ENCODE results near the gene TTC14.
"Not testable (repeated sequence)": the region's sequence is repeated elsewhere in the genome, so short reads cannot be mapped to it uniquely, and the experiment has no call there.

The TTC14 gene

DNA sequence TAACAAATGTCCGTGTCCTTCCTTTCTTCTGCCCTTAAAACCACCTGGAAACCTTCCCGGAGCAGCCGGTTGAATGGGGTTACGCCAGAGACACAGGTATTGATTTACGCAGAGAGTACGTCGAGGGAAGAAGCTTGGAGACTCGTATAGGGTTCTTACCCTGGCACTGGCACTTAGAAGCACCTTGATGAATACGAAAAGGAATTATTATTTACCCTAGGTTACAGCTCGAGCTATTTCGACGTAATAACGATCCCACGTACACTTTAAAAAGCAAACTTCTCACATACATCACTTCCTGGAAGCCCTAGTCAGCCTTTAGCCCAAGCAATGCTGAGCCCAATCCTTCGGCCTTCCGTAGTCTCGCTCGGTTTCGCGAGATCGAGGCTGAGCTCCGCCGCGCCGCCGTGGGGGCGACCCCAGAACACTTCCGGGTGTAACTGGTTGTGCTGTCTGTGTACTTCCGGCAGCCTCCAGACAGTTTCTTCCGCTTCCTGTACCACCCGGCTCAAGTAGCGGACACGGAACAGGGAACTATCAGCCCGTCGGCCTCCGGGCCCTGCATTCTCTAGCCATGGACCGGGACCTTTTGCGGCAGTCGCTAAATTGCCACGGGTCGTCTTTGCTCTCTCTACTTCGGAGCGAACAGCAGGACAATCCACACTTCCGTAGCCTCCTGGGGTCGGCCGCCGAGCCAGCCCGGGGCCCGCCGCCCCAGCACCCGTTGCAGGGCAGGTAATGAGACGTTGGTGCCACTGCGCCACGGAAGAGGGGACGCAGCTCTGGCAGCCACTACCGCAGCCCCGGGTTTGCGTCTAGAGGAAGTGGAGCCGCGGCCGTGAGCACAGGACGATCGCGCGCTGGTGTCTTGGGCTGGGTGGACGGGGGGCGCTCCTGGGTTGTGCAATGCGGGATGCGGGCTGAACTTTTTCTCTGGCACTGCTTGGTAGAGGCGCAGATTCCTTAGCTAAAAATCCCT is at the start of gene TTC14:
TTC14 (plus strand) TSS at position 476 of the 979 bp plus-strand sequence; CDS start at position 575, 99 bp downstream.
- peak within 1 kb of the TSS; percentile 26; the same call in 1 of the 2 replicates for H3K27ac ChIP-seq (ENCODE audit: low read depth, low read length)
- peak within 1 kb of the TSS; percentile 87 for H3K9ac ChIP-seq (ENCODE audit: low read length)
- no peaks in the 10 kb centered on the region for H3K4me1 ChIP-seq (ENCODE audit: control insufficient read depth, insufficient read depth, low read length)
- no peaks in the 10 kb centered on the region for H3K9me3 ChIP-seq (ENCODE audit: control insufficient read depth, insufficient read depth, low read depth, low read length)
- peaks cover 16% of the 10 kb centered on the region for H3K27me3 ChIP-seq (ENCODE audit: control insufficient read depth, insufficient read depth, low read length)
- H3K4me3 ChIP-seq (ENCODE audit: low read depth, low read length) = peak within 1 kb of the TSS; percentile 70
- H3K36me3 ChIP-seq (ENCODE audit: control insufficient read depth, insufficient read depth, low read length) = peaks cover 33% of the 10 kb centered on the region

DNA sequence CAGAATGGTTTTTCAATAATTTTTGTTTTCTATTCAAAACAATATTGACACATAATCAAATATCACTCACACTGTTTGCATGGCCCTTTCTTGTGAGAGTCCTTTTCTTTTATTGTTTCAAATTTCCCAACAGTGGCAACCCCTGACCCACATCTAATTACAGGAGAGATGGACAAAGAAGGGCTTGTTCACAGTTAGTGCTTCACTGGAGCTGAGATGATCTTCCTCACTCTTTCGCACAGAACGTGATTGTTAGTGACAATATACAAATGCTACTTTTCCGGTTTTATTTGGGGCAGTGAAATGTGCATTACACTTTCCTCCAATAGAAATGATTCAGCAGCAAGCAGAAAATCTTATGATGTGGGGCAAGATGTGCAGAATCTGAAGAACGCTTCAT is 38.6 kb upstream of the TTC14 start:
- Histone ChIP-seq H3K4me3 (ENCODE audit: low read depth, low read length) (no peak overlapping the region), H3K9me3 (ENCODE audit: control insufficient read depth, insufficient read depth, low read depth, low read length) (peaks cover 8% of the 10 kb centered on the region; the same call in 1 of the 2 replicates), H3K27me3 (ENCODE audit: control insufficient read depth, insufficient read depth, low read length) (no peaks in the 10 kb centered on the region), H3K9ac (ENCODE audit: low read length) (no peak overlapping the region), H3K36me3 (ENCODE audit: control insufficient read depth, insufficient read depth, low read length) (no peaks in the 10 kb centered on the region), H3K4me1 (ENCODE audit: control insufficient read depth, insufficient read depth, low read length) (no peaks in the 10 kb centered on the region), H3K27ac (ENCODE audit: low read depth, low read length) (no peak overlapping the region)

DNA sequence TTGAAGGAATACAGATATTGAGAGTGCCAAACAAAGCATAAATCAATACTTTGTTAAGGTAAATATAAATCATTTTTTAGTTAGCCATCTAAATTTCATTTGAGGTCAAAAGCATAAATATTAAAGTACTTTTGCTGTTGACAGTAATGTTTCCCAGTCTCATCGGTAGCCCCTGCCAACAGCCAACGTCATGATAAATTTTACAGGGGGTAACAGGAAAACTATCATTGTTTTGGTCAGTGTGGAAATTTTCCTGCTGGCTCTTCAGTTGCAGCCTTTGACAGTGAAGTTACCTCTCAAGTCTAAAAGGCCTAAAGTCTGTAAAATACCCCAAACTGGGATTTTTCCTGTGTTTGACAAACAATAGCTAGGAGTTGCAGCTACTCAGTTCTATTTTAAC is 37.3 kb upstream of the TTC14 start:
- no peak overlapping the region for H3K9ac ChIP-seq (ENCODE audit: low read length)
- H3K4me3 ChIP-seq (ENCODE audit: low read depth, low read length) = no peak overlapping the region

DNA sequence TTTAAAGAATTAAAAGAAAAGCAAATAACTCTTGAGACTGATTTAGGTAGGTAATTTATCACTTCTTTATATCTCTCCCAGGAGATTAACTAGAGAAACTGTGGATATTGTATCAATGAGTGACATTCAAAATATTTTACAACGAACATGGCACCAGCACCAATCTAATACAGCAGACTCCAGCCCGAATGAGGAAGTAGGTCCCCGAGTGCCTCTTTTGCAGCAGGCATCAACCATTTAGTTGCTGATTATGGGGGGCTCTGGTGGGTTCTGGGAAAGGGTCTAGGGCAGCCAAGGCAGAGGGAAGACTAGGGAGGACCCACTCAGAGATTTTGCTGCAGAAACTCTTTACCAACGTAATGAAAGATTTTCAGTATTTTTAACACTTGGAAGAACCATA is 31.7 kb upstream of the TTC14 start:
- Histone ChIP-seq H3K27ac (ENCODE audit: low read depth, low read length) (no peak overlapping the region), H3K9ac (ENCODE audit: low read length) (no peak overlapping the region), H3K4me3 (ENCODE audit: low read depth, low read length) (no peak overlapping the region)

More for the DNA sequence above, 37.3 kb upstream of the TTC14 start:
- no peaks in the 10 kb centered on the region for H3K4me1 ChIP-seq (ENCODE audit: control insufficient read depth, insufficient read depth, low read length)
- H3K36me3 ChIP-seq (ENCODE audit: control insufficient read depth, insufficient read depth, low read length) = no peaks in the 10 kb centered on the region
- peaks cover 7% of the 10 kb centered on the region; the same call in 1 of the 2 replicates for H3K9me3 ChIP-seq (ENCODE audit: control insufficient read depth, insufficient read depth, low read depth, low read length)
- H3K27ac ChIP-seq (ENCODE audit: low read depth, low read length) = no peak overlapping the region
- no peaks in the 10 kb centered on the region for H3K27me3 ChIP-seq (ENCODE audit: control insufficient read depth, insufficient read depth, low read length)

DNA sequence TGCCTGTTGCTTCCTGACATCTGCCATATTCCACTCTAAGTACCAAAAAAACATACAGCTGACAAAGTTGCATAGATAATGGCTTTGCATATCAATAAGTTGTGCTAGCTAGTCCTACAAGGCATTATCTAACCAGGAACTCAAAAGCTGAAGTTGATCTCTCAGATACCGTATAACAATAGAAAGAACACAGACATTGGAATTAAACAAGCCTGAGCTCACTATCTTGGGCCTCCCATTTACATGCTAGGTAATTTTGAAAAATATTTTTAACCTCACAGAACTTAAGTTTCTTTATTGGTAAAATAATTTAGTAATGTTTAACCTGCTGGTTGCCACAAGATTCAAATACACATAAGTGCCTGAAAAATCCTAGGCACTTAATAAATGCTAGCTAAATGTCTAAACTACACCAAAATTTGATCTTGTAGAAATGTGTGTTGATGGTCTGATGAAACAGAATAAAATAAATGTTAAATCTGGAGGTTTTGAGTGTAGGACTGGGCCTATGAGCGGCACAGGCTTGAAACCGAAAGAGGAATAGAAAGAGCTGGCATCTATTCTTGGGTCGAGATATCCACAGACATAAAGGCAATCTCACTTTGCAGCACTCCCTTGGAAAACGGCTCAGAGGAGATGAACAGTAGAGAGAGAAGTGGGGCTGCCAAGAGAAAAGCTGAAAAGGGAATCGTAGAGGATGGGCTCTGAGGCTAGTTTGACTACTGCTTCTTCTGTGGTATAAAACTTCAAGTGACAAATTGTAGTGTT is 29.9 kb upstream of the TTC14 start:
- H3K27me3 ChIP-seq (ENCODE audit: control insufficient read depth, insufficient read depth, low read length) = no peaks in the 10 kb centered on the region
- no peaks in the 10 kb centered on the region for H3K9me3 ChIP-seq (ENCODE audit: control insufficient read depth, insufficient read depth, low read depth, low read length)
- no peak overlapping the region for H3K9ac ChIP-seq (ENCODE audit: low read length)
- no peak overlapping the region for H3K4me3 ChIP-seq (ENCODE audit: low read depth, low read length)
- H3K4me1 ChIP-seq (ENCODE audit: control insufficient read depth, insufficient read depth, low read length) = no peaks in the 10 kb centered on the region
- no peak overlapping the region for H3K27ac ChIP-seq (ENCODE audit: low read depth, low read length)
- H3K36me3 ChIP-seq (ENCODE audit: control insufficient read depth, insufficient read depth, low read length) = no peaks in the 10 kb centered on the region

More for the DNA sequence above, 31.7 kb upstream of the TTC14 start:
- Histone ChIP-seq H3K4me1 (ENCODE audit: control insufficient read depth, insufficient read depth, low read length) (no peaks in the 10 kb centered on the region), H3K27me3 (ENCODE audit: control insufficient read depth, insufficient read depth, low read length) (no peaks in the 10 kb centered on the region), H3K36me3 (ENCODE audit: control insufficient read depth, insufficient read depth, low read length) (no peaks in the 10 kb centered on the region), H3K9me3 (ENCODE audit: control insufficient read depth, insufficient read depth, low read depth, low read length) (no peaks in the 10 kb centered on the region)

DNA sequence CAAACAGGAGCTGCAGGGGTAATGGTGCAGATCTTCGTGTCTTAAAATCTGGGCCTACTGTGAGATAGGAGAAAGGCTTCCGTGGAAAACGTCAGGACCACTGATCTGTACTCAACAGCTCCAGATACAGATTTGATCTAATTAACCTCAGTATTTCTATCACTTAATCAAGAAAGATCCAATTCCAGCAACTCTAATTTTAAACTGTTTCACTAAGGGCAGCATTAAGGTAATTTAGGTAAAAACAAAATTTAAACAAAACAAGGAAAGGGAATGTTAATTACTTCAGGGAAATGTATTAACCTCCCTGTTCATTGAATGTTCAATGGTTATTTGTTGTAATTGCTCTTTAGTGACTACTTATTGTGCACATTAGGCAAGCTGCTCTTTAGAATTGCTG is 26.4 kb upstream of the TTC14 start:
- Histone ChIP-seq H3K27ac (ENCODE audit: low read depth, low read length) (no peak overlapping the region), H3K36me3 (ENCODE audit: control insufficient read depth, insufficient read depth, low read length) (no peaks in the 10 kb centered on the region), H3K27me3 (ENCODE audit: control insufficient read depth, insufficient read depth, low read length) (no peaks in the 10 kb centered on the region), H3K4me1 (ENCODE audit: control insufficient read depth, insufficient read depth, low read length) (no peaks in the 10 kb centered on the region), H3K9me3 (ENCODE audit: control insufficient read depth, insufficient read depth, low read depth, low read length) (no peaks in the 10 kb centered on the region), H3K9ac (ENCODE audit: low read length) (no peak overlapping the region), H3K4me3 (ENCODE audit: low read depth, low read length) (no peak overlapping the region)

- Histone ChIP-seq H3K4me3 (ENCODE audit: low read depth, low read length) (no peak overlapping the region), H3K9me3 (ENCODE audit: control insufficient read depth, insufficient read depth, low read depth, low read length) (no peaks in the 10 kb centered on the region), H3K36me3 (ENCODE audit: control insufficient read depth, insufficient read depth, low read length) (no peaks in the 10 kb centered on the region), H3K9ac (ENCODE audit: low read length) (no peak overlapping the region), H3K27ac (ENCODE audit: low read depth, low read length) (no peak overlapping the region), H3K27me3 (ENCODE audit: control insufficient read depth, insufficient read depth, low read length) (no peaks in the 10 kb centered on the region), H3K4me1 (ENCODE audit: control insufficient read depth, insufficient read depth, low read length) (no peaks in the 10 kb centered on the region)
These were observed 21.0 kb upstream of the TTC14 start for GRCh38 chr3:180580934-180581333.

GRCh38 chr3:180590396-180590795 is 11.6 kb upstream of the TTC14 start:
- Histone ChIP-seq H3K9ac (ENCODE audit: low read length) (no peak overlapping the region), H3K27ac (ENCODE audit: low read depth, low read length) (no peak overlapping the region)

DNA sequence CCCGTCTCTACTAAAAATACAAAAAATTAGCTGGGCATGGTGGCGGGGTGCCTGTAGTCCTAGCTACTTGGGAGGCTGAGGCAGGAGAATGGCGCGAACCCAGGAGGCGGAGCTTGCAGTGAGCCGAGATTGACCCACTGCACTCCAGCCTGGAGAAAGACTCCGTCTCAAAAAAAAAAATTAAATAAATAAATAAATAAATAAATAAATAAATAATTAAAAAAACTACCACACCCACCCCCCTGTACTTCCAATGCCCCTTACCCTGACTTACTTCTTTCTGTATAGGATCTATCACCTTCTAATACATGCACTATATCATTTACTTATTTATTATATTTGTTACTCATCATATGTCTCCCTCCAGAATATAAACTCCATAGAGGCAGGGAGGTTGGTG is 8.3 kb upstream of the TTC14 start:
- H3K27me3 ChIP-seq (ENCODE audit: control insufficient read depth, insufficient read depth, low read length); H3K4me3 ChIP-seq (ENCODE audit: low read depth, low read length); H3K9ac ChIP-seq (ENCODE audit: low read length); H3K27ac ChIP-seq (ENCODE audit: low read depth, low read length); H3K36me3 ChIP-seq (ENCODE audit: control insufficient read depth, insufficient read depth, low read length); H3K9me3 ChIP-seq (ENCODE audit: control insufficient read depth, insufficient read depth, low read depth, low read length); H3K4me1 ChIP-seq (ENCODE audit: control insufficient read depth, insufficient read depth, low read length): not testable (repeated sequence)

More at GRCh38 chr3:180590396-180590795, 11.6 kb upstream of the TTC14 start:
- Histone ChIP-seq H3K9me3 (ENCODE audit: control insufficient read depth, insufficient read depth, low read depth, low read length) (no peaks in the 10 kb centered on the region), H3K4me3 (ENCODE audit: low read depth, low read length) (no peak overlapping the region), H3K36me3 (ENCODE audit: control insufficient read depth, insufficient read depth, low read length) (no peaks in the 10 kb centered on the region), H3K27me3 (ENCODE audit: control insufficient read depth, insufficient read depth, low read length) (no peaks in the 10 kb centered on the region), H3K4me1 (ENCODE audit: control insufficient read depth, insufficient read depth, low read length) (no peaks in the 10 kb centered on the region)

DNA sequence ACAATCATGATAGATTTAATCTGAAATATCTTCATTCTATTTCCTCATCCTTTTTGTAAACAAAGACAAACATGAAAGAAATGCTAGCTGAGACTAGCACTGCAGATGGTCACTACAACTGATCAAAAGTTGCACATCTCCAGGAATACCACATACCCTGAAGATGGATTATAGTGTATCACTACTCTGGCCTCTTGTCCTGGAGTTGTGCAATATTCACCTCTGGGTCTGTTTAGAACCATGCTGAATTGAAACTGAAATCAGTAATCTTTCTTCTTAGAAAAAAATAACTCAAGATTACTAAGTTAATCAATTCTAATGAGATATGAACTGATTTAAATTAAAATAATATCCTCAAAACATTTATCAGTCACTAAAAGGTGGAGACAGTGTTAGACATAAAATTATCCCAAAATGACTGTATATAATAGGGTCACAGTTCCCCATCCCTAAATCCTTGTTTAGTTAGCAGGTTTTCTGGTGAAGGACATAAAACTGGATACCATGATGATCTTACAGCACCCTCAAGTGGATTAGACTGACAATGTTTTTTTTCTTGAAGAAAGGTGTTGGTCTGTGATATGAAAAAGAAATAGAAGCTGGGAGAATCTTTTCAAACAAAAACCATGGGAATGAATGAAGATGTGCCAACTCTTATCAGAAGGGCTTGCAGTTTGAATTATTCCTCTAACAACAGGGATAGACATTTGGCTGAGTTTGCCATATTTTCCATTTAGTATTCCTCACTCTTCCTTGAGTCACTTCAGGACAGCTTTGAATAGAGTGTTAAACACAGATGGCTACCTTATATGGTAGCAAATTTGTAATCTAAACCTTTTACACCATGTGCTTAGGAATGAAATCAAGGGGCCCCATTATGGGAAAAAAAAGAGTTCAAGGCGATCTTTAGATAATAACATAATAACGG is 7.1 kb upstream of the TTC14 start:
- Histone ChIP-seq H3K9ac (ENCODE audit: low read length) (no peak overlapping the region), H3K4me1 (ENCODE audit: control insufficient read depth, insufficient read depth, low read length) (no peaks in the 10 kb centered on the region), H3K36me3 (ENCODE audit: control insufficient read depth, insufficient read depth, low read length) (no peaks in the 10 kb centered on the region), H3K27ac (ENCODE audit: low read depth, low read length) (no peak overlapping the region), H3K27me3 (ENCODE audit: control insufficient read depth, insufficient read depth, low read length) (peaks cover 13% of the 10 kb centered on the region), H3K9me3 (ENCODE audit: control insufficient read depth, insufficient read depth, low read depth, low read length) (no peaks in the 10 kb centered on the region), H3K4me3 (ENCODE audit: low read depth, low read length) (no peak overlapping the region)
